ENCODE results near the gene SLC7A8.

- TF ChIP-seq POLR2AphosphoS5 (IDR thresholded peaks at IDR 0.05; ENCODE audit: low read depth, low read length) (no peak), CTCF (IDR thresholded peaks at IDR 0.05) (no peak)
Measured at GRCh38 chr14:23147676-23148075, 35.8 kb downstream of the SLC7A8 start.
